HG03520 (cell line): Measurements from ENCODE around the gene NUMBL.
"Not testable (repeated sequence)": the region's sequence is repeated elsewhere in the genome, so short reads cannot be mapped to it uniquely, and the experiment has no call there.

Experiments used
- ATAC-seq: cut with Tn5 transposase; IDR thresholded peaks from one replicate; pipeline ENCODE4 v1.9.1; 2021; ENCODE audit warnings: mild to moderate bottlenecking, moderate library complexity; ENCODE audit not compliant: unreplicated experiment

The NUMBL gene

DNA sequence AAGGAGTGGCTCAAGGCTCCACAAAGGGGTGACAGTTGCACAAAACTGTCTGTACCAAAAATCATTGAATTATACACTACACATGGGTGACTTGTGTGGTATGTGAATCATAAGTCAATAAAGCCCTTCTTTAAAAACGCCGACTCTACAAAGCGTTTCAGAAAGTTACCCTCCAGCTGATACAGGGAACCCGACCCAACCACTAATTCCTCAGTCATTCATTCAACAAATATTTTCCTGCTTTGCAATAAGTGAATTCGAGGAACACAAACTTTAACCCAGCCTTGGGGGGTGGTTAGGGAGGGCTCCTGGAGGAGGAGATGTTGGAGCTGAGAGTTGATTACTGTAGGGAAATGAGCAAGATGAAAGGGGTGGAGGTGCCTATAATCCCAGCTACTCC, 57.2 kb downstream of the NUMBL start:
- no peak for ATAC-seq

DNA sequence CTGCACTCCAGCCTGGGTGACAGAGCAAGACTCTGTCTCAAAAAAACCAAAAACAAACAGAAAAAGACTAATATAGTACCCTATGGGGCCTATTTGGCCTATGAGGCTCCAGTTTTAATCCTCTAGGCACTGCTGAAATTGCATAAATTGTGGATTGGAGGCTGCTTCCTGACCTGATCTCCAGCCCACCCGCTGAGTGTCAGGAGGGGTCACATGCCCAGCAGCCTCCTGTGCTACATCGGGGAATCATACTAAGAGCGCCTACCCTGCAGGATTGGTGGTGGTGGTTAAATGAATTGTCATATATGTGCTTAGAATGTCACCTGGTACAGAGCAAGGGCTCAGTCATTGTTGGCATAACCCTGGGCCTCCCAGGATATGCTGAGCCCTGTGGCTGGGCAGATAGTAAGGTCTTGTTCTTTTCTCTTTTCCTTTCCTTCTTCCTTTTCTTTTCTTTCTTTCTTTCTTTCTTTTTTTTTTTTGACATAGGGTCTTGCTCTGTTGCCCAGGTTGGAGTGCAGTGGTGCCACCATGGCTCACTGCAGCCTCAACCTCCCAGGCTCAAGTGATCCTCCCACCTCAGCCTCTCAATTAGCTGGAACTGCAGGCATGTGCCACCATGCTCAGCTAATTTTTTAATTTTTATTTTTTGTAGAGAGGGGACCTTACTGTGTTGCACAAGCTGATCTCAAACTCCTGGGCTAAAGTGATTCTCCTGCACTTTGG, 58.0 kb downstream of the NUMBL start:
- ATAC-seq, result no peak

DNA sequence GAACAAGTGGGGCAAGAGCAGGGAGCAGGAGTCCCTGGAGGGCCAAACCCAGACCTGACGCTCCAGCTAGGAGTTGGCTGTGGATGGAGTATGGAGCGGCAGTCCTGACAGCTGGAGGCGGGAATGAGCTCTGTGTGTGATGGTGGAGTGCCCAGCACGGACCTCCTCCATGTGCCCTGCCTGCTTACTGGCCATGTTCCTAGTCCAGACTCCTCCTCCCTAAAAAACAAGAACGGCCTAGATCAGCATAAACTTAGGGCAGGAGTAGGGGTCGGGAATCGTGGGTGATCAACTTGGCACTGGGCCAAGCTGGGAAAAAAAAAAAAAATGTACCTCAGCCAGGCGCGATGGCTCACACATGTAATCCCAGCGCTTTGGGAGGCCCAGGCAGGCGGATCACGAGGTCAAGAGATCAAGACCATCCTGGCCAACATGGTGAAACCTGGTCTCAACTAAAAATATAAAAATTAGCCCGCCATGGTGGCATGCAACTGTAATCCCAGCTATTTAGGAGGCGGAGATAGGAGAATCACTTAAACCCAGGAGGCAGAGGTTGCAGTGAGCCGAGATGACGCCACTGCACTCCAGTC, 59.8 kb downstream of the NUMBL start:
- no peak for ATAC-seq

- ATAC-seq, result no peak
Measured at GRCh38 chr19:40629346-40629745, 61.1 kb downstream of the NUMBL start.

GRCh38 chr19:40627486-40628279, 62.8 kb downstream of the NUMBL start:
- no peak for ATAC-seq

GRCh38 chr19:40626918-40627317, 63.5 kb downstream of the NUMBL start:
- no peak for ATAC-seq

DNA sequence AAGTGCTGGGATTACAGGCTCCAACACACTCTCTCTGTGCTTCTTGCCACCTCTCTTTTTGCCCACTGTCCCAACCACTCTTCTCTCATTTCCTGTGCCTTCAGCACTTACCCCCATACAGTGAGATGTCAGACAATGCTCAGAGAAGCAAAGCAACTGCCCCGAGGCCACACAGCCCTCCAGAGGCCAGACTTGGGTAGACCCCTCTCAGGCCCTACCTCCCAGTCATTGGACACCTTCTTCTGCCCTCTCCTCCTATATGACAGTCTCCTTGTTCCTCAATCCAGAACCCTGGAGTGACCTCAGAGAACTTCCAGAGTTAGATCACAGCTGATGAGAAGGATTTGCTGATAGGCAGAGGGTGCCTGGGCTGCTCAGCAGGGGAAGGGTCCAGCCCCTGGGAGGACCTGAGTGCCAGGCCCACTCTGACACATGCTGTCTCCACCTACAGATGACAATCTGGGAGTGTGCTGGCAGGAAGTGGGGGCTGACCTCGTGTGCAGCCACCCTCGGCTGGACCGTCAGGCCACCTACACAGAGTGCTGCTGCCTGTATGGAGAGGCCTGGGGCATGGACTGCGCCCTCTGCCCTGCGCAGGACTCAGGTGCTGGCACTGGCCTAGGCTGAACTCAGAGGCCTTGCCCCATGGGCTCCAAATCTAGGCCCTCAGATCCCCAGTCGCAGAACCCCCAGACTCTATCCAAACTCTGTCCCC, 64.9 kb downstream of the NUMBL start:
- ATAC-seq, result no peak

- ATAC-seq, result not testable (repeated sequence)
Measured at GRCh38 chr19:40624369-40625153, 65.9 kb downstream of the NUMBL start.

- ATAC-seq, result no peak
Measured at GRCh38 chr19:40623403-40624251, 66.8 kb downstream of the NUMBL start.

GRCh38 chr19:40622773-40623075, 67.7 kb downstream of the NUMBL start:
- no peak for ATAC-seq

DNA sequence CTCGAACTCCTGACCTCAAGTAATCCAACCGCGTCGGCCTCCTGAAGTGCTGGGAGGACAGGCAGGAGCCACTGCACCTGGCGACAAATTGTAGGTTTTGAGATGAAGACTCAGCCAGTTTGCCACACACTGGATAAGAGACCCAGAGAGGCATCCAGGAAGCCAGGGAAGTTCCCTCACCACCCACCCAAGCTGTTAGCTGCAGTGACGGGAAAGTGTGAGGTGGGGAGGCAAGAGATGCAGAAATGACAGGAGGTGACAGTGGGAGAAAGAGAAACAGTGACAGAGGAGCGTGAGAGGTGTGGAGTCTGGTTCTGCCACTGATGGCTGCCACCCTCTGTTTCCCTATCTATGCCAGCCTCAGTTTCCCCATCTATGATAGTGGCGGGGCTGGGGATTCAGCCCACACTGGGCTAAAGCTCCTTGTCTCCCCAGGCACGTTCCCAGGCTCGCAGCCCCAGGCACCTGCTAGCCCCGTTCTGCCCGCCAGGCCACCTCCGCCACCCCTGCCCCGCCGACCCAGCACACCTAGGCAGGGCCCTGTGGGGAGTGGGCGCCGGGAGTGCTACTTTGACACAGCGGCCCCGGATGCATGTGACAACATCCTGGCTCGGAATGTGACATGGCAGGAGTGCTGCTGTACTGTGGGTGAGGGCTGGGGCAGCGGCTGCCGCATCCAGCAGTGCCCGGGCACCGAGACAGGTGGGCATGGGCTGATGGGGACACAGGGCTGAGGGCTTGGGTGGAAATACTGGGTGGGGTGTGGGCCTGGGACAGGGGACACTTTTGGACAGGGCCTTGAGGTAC, 68.3 kb downstream of the NUMBL start:
- no peak for ATAC-seq

DNA sequence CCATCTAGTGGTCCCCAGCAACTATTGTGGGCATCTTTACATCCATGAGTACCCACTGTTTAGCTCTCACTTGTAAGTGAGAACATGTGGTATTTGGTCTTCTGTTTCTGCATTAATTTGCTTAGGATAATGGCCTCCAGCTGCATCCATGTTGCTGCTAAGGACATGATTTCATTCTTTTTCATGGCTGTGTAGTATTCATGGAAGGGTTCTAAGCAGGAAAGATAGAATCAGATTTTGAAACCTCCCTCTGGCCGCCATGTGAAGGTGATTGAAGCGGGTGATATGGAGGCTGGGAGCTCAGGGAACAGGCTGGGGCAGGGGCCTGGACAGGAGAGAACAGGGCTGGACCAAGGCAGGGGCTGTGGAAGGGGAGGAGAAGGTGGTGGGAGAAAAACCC, 69.2 kb downstream of the NUMBL start:
- no peak for ATAC-seq

- ATAC-seq, result no peak
Measured at GRCh38 chr19:40620161-40620485, 70.3 kb downstream of the NUMBL start.

- no peak for ATAC-seq
Measured at GRCh38 chr19:40619333-40620160, 70.9 kb downstream of the NUMBL start.

- no peak for ATAC-seq
Measured at GRCh38 chr19:40617961-40618360, 72.5 kb downstream of the NUMBL start.

GRCh38 chr19:40616941-40617340, 73.5 kb downstream of the NUMBL start:
- ATAC-seq, result no peak

DNA sequence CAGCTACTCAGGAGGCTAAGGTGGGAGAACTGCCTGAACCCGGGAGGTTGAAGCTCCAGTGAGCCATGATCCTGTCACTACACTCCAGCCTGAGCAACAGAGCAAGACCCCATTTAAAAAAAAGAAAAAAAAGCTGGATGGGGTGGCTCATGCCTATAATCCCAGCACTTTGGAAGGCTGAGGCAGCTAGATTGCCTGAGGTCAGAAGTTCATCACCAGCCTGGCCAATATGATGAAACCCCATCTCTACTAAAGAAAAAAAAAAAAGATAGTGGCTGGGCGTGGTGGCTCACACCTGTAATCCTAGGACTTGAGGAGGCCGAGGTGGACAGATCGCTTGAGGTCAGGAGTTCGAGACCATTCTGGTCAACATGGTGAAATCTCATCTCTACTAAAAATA, 74.3 kb downstream of the NUMBL start:
- no peak for ATAC-seq
